GDM1 (cell line): ENCODE data around the gene DDC.
"Not testable (repeated sequence)": the region's sequence is repeated elsewhere in the genome, so short reads cannot be mapped to it uniquely, and the experiment has no call there.

Experiments
- DNase-seq: peaks from one replicate; lab custom pipeline; 2025; lab: John Stamatoyannopoulos, UW

DDC gene

DNA sequence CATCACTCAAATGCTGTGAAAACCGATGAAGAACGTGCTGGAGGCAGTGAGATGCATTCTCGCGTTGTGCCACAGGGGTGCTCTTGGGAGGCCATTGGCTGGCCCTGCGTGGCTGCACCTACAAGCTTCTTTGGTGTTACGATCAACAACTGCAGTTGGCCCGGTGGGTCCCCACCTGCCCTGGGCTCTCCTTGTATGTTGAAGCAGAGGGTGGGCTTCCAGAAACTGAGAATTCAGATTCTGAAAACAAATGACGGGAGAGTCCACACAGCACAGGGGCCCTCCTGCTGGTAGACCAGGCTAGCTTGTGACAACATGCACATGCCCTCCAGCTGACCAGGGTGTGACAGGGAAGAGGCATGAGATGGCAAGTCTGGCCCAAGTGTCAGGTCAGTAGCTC lies 23.7 kb upstream of the DDC start:
- DNase-seq, result no peak

DNA sequence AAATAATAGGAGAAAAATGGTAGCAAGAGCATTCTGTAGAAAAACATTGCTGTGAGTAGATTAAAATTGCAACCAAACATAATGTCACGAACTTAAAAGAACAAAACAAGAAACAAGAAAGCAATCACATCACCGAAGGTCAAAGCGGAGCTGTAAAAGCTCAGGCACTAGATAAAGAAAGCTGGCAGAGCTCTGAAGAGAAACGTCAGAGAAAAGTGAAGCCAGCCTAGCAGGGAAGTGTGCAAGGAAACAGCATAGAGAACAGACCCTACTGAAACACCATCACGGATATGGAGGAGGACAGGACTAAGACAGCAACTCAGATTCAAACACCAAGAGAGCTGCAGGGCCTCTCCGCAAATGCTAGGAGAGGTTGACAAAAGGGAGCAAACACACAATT lies 22.5 kb upstream of the DDC start:
- no peak for DNase-seq

DNA sequence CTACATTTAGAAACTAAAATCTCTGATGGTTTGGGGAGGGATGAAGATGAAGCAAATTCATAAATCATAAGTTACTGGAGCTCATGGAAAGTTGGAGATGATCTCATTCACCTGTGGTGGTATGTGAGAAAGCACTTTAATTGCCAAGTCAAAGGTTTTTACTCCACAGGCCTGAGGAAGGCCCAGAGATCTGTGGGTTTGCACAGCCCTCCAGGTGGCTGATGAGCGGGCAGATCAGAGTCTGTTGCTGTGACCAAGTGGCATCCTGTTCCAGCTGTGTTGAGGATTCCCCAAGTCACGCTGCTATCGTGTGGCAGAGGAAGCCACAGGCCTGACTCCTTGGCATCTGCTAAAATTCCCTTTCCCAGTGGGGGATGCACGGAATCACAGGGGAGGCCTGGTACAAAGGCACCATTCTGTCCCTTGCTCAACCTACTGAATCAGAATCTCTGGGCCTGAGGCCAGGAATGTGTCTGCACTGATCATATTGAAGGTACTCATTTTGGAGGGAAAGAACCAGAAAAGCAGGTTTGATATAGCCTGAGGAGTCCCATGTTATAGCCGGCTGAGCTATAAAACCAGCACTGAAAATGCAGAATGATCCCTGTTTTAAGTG lies 19.7 kb upstream of the DDC start:
- no peak for DNase-seq

DNA sequence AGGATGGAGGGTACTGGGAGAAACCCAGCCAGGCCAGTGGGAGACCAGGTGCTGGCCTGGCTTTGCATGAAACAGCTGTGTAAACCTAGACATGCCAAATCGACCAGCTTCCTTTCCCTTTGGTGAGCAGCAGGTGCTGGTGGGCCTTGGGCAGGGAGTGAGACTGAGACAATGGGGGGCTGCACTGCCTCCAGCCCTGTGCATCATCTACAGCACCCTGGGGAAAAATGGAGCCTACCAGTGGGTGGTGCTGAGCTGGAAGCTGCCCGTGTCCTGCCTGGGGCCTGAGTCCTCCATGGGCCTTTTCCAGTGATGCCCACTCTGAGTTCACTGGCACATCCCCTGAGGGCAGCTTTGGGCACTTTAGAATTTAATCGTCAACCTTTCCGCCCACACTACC lies 19.2 kb upstream of the DDC start:
- DNase-seq, result no peak

DNA sequence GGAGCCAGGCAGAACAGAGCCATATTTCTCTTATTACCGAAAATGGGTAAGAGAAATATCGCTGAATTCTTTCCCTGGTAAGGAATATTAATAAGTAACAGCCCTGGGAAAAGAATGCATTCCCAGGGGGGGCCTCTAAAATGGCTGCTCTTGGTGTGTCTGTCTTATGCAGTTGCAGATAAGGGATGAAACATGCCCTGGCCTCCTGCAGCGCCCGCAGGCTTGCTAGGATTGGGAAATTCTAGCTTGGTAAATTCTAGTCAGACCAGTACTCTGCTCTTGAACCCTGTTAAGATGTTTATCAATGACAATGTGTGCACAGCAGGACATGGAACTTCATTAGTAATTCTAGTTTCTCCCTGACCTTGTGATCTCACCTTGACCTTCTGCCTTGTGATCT lies 18.1 kb upstream of the DDC start:
- not testable (repeated sequence) for DNase-seq

DNA sequence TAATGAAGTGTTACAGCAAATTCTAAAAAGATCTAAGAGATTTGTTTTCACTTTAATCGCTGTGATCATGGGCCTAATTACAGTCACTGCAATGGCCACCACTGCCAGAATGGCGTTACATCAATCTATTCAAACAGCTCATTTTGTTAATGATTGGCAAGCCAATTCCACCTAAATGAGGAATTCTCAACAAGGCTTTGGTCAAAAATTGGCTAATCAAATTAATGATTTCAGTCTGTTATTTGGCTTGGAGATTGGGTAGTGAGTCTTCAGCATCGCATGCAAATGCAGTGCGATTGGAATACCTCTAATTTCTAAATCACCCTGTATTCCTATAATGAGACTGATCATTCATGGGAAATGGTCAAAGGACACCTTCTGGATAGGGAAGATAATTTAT lies 17.1 kb upstream of the DDC start:
- DNase-seq, result not testable (repeated sequence)

DNA sequence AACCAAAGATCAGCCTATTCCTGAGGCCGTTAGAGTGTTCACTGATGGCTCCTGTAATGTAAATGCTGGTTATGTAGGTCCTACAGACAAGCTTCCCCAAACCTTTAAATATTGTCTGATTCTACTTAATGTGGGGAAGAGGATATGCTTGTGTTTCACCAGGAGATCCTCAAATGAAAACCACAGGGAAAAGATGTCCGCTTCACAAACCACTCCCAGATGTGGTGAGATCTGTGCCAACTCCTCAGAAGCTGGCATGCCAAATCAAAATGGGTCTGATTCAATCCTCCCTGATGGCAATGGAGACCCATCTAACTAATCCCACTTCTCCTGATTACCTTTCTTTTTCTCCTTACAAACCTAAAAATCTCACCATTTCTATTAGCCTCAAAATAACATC lies 15.5 kb upstream of the DDC start:
- DNase-seq, result not testable (repeated sequence)

DNA sequence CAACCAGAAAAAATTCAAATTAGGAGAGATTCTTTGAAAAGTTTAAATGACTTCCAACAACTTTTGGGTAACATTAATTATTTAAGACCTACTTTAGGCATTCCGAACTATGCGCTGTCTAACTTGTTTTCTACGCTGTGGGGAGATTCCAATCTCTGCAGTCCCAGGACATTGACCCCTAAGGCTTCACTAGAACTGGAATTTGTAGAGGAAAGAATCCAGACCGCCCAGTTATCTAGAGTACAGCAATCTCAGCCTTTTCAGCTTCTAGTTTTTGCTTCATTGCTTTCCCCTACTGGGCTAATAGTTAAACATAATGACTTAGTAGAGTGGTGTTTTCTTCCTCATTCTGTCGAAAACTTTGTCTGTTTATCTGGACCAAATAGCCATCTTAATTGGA lies 14.9 kb upstream of the DDC start:
- no peak for DNase-seq

DNA sequence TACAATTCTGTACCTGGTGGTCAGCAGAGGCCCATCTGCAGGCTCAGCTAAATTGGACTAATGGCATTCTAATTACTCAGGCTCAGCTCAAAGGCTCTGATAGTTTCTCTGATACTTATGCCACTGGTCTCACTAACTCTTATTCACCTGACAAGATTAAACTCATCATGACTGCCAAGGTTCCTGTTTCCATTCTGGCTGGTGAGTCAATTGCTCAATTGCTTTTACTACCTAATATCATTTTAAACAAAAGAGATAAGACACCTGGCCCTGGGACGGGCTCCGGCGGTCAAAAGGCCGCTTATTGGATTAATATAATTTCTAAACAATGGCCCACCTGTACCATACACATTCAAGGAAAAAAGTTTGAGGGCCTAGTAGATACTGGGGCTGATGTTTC lies 12.9 kb upstream of the DDC start:
- not testable (repeated sequence) for DNase-seq

DNA sequence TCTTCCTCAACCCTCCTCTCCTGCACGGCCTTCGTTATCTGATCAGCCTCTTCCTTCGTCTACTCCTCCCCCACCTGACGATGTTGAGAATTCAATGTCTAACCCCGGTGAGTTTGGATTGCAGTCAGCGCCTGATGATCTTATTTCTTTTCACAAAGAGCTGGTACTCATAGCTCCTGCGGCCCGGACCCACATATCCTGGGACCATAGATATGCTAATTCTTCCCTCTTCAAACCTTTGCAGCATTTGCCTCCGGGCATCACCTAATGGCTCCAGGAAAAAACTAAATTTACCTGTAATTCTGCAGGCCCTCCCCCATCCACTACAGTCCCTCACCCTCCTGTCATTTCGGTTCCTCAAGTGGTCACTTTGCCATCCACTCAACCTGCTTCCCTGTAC lies 12.4 kb upstream of the DDC start:
- DNase-seq, result no peak

DNA sequence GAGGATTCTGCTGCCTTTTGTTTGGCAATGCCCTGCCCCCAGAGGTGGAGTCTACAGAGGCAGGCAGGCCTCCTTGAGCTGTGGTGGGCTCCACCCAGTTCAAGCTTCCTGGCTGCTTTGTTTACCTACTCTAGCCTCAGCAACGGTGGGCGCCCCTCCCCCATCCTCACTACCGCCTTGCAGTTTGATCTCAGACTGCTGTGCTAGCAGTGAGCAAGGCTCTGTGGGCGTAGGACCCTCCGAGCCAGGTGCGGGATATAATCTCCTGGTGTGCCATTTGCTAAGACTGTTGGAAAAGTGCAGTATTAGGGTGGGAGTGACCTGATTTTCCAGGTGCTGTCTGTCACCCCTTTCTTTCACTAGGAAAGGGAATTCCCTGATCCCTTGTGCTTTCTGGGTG lies 11.2 kb upstream of the DDC start:
- DNase-seq, result not testable (repeated sequence)

DNA sequence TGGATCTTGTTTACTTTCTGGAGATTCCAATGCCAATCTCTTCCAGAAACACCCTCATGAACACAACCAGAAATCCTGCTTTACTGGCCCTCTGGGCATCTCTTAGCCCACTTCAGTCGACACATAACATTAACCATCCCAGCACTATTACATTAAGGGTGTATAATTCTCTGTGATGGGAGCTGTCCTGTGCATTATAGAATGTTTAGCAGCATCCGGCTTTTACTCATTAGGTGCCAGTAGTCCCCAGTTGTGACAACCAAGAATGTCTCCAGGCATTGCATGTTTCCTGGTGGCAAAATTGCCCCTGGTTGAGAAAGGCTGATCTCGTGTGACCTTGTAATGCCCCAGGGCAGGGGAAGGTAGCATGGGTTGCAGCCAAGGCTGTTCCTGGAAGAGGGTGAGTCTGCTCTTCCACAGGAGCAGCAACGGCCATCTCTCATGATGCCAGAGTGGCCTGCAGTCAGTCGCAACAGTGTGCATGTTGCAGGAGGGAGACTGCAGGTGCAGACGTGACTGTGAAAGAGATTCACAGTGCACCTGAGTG lies 2.6 kb upstream of the DDC start:
- no peak for DNase-seq

DNA sequence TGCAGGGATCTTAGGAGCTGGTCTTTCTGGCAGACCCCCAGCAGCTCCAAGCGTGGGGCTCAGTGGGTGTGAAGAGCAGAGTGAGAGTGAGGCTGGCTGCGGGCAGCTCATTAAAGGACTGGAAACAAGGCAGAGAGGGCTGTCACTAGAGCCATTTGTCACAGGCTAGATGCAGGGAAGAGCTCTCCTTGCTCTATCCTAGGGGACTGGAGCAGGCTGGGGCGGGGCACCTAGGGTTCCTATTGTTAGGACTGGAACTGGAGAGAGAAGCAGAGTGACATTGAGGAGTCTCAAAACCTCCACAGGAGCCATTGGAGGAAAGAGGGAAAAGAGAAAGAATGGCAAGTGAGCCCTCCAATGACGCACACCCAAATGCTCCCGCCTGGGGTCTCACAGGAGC lies 772 bp upstream of the DDC start:
- no peak for DNase-seq

DNA sequence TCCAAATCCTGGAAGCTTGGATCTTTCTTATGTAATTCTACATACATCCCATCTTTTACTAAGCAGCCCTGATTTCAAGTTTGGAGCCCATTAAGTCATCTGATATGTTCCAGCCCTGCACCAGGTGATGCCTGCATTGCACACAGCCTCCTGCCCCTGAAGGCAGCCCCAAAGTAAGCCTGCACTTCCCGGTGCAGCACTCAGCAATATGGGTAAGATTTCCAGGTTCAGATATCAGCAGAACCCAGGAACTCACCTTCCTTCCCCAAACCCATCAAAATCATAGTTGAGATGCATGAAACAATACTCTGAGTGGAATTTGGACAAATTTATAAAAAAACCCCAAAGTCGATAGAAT lies 333 bp upstream of the DDC start:
- DNase-seq, result no peak

DNA sequence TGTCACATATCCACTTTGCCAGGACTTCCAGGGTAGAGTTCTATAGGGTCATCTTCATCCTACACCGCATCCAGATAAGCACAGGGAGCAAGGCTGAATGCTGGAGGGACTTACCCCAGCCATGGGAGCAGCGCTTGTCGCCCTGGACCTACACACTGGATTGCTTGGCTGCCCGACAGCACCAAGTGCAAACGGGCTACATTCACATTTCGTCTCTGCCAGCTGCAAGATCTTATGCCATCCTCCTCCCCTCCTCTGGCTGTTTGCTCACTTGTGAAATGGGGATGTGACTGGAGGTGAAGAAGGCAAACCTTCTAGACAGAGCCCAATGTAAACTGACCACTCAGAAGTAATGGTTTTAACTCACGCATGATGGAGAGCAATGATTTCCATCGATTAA lies 1.0 kb downstream of the DDC start:
- DNase-seq, result no peak

DNA sequence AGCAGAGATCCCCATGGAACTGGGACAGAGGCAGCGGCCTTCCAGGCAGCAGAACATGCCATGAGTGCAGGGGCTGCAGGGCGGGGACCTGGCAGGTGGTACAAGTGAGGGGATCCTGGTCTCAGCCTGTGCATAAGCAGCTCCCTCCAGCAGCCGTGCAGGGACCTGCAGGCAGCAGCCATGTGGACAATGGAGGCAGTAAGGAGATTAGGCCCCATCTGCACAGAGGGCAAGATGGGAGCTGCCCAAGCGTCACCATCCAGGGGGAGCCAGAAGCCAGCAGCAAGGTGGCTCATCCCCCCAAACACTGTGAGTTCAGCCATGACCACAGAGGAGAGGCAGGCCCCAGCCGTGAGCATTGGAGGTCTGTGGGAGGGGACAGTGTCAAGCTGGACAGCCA lies 3.1 kb downstream of the DDC start:
- DNase-seq, result no peak

DNA sequence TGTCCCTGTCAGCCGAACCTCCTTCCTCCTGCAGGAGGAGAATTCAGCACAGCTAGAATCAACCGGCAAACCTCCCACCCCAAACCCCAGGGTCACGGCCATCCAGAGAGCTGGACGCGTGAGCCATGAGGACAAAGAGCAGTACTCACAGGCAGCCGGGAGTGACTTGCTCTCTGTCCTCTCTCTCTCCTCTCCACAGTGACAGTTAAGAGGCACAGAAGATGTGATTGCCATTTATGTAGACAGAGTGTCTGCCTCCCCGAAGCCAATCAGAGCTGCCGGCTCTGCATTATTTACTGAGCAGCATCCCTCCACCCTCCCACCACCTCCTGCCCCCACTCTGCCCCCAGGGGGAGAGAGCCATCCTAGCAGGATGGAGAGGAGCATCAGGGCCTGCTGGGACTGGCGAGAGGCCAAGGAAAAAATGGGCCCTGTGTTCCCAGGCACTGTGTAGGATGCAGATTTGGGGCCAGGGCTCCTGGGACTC lies 4.3 kb downstream of the DDC start:
- DNase-seq, result no peak

DNA sequence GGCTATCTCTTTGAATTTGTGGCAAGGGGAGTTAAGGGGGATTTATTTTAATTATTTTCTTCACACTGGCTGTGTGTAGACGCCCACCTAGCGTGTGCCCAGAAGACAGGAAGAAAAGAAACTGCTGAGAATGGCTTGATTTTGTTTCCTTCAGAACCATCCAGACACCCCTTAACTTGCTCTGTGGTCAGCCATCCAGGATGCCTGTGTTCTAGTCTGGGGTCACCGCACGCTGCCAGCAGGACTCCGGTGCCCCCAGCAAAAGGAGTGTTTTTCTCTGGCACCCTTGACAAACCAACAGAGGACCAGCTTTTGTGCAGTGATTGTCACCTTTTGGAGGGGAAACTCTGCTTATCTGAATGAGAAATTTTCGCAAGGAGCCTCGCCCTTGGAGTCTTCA lies 5.3 kb downstream of the DDC start:
- DNase-seq, result no peak

DNA sequence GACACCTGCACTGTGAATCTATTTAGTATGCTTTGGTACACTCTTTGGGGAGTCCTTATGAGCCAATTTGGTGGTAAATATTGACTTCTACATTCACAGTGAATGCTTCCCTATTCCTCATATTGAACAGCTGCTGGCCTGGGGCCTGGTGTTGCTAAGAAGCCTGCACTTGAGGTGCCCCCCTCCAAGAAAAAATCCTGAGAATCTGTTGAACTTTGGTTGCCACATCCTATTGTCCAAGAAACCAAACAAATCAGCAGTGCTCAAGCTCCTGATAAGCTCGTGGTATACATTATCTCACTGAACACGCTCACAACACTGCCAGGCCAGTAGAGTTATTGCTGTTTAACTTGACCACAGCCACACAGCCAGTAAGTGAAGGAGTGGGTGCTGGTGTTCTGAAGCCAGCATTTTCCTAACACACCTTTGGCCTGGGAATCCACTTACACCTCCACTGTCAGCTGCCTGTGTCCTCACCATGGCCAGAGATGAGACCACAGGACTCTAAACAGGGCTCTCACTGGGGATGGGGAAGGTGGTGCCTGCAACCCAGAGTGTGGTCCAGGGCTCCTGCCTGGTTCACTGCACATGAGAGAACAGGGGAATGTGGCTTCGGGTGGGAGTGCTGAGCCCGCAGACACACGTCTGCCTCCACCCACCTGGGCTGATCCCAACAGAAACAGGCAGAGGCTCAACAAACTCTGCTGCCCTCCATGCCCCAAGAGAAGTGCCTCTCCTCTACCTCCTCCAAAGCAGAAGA lies 6.7 kb downstream of the DDC start:
- no peak for DNase-seq

DNA sequence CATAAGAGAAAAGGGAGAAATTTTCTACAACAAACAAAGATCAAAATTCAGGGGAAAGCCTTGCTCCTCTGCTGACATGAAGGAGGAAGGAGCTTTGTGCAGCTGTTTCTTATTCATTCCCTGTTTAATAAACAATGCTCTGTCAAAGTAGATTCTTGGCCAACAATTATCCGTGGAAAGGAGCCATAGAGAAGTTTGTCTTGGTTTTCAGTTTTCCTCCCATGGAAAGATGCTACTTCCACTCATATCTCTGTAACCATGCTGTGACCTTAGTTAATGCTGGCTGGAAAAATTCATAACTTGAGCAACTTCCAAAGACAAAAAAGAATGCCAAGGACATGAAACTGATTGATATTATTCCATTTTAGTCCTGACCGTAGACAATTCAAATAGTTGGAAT lies 8.1 kb downstream of the DDC start:
- DNase-seq, result no peak

DNA sequence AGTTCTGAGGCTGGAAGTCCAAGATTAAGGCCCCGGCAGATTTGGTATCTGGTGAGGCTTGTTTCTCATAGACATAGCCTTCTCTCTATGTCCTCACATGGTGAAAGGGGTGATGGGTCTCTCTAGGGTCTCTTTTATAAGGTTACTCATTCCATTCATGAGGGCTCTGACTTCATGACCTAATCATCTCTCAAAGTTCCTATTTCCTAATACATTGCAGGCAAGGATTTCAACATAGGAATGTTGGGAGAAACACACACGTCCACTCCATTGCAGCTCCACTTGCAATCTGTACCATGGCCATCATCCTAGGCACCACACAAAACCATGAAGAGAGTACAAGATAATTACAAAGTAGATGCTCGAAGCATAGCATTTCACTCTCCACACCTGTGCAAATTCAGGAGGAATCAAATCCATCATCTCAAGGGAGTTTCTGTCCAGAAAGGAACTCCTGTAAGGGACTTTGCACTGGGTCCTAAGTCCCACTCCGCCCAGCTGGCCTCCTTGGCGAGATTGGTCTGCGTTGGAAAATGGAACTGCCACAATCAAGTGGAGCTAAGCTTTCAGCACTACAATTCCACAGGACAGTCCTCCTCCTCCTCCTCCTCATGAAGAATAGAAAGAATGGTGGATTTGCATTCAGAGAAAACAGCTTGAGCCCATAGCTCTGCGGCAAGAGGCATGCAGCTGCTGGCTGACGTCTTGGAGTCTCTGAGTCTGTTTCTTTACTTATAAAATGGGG lies 8.8 kb downstream of the DDC start:
- no peak for DNase-seq

DNA sequence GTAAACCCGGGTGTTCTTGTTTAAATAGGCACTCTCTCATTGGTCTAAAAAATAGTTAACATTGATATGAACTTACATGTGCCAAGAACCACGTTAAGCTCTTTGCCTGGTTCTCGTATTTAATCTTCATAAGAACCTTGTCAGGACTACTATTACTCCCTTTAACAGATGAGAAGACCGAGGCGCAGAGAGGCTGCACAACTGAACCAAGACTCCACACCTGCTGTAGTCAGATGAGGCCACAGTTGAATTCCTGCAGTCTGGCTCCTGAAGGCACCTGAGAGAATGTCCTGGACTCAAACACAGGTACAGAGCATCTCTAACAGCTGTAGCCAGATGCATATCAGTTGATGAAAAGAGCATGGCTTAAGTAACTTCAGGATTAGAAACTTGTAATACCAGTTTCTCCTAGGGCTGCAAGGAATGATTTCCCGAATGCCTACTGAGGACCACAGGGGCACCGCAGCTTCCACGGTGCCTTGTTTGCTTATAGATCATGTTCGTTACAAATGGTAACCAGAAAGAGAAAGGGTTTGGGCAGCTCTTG lies 9.5 kb downstream of the DDC start:
- no peak for DNase-seq
